Activated gamma-delta T cell (primary cell): ENCODE results near the gene RHEB.

Experiments used
- DNase-seq: peaks from one replicate; lab custom pipeline; 2025; lab: John Stamatoyannopoulos, UW

The RHEB gene

GRCh38 chr7:151503902-151504714 is 15.6 kb downstream of the RHEB start:
- DNase-seq = no peak

- no peak for DNase-seq
Measured at GRCh38 chr7:151501676-151502075, 18.0 kb downstream of the RHEB start.

- no peak for DNase-seq
Measured at GRCh38 chr7:151498495-151498894, 21.2 kb downstream of the RHEB start.

GRCh38 chr7:151497306-151497871 is 22.3 kb downstream of the RHEB start:
- no peak for DNase-seq

GRCh38 chr7:151495360-151495759 is 24.3 kb downstream of the RHEB start:
- DNase-seq = no peak

GRCh38 chr7:151494298-151495284 is 25.1 kb downstream of the RHEB start:
- no peak for DNase-seq

GRCh38 chr7:151493083-151493482 is 26.6 kb downstream of the RHEB start:
- DNase-seq = no peak

- DNase-seq = no peak
Measured at GRCh38 chr7:151491859-151492258, 27.8 kb downstream of the RHEB start.

GRCh38 chr7:151490456-151491105 is 29.1 kb downstream of the RHEB start:
- DNase-seq = no peak

GRCh38 chr7:151489498-151489897 is 30.2 kb downstream of the RHEB start:
- no peak for DNase-seq

GRCh38 chr7:151488096-151488495 is 31.6 kb downstream of the RHEB start:
- no peak for DNase-seq

- DNase-seq = no peak
Measured at GRCh38 chr7:151487228-151487627, 32.5 kb downstream of the RHEB start.

GRCh38 chr7:151486074-151486473 is 33.6 kb downstream of the RHEB start:
- DNase-seq = no peak

GRCh38 chr7:151484971-151485707 is 34.6 kb downstream of the RHEB start:
- DNase-seq = no peak

- no peak for DNase-seq
Measured at GRCh38 chr7:151483711-151483983, 36.0 kb downstream of the RHEB start.

GRCh38 chr7:151482883-151483710 is 36.6 kb downstream of the RHEB start:
- DNase-seq = no peak

- DNase-seq = no peak
Measured at GRCh38 chr7:151481650-151482505, 37.8 kb downstream of the RHEB start.

GRCh38 chr7:151477867-151478266 is 41.8 kb downstream of the RHEB start:
- DNase-seq = no peak

GRCh38 chr7:151472644-151473380 is 46.9 kb downstream of the RHEB start:
- no peak for DNase-seq
